ENCODE results near the gene CPNE1. TPM values are rescaled to one million over a fixed set of nuclear protein-coding genes. Genes with fewer than 3 reads are reported as not detected.

The CPNE1 gene
- total RNA-seq, 1 donor from 2014 or later = 81.2 TPM

DNA sequence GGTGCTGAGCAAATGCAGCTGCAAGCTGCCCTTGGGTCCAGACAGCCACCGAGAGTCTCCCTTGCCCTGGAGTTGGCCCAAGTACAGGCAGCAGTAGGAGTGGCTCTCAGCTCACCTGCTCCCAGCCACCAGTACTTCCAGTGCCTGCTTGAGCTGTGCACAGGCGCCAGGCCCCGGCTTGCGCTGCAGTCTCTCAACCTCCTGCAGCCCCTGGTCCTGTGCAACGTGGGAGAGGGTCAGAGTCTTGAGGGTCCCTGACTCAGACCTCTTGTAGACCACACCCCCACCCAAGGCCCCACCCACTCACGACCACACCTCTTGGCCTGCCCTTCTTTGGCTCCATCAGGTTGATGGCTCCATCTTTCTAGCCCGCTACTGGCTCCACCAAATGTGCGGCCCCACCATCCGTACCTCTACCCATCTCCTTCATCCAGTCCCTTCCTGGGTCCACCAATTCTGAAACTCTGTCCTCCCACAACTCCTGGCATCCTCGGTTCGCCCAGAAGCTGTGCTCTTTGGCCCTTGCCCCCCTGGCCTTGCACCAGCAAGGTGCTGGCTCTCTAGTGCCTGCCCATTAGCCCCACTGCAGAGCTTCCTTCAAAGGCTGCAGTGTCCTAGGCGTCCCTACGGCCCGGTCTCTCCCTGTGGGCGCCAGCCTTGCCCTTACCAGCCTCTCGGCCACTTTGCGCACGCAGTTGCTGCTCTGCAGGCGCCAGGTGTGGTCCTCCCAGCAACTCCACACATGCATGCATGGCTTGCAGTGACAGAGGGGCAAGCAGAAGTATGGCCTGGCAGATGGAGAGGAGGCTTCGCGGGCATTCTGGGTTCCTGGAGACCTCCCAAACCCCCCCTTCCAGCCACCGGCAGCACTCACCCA is 65.6 kb downstream of the CPNE1 start:
- no peak for DNase-seq

DNA sequence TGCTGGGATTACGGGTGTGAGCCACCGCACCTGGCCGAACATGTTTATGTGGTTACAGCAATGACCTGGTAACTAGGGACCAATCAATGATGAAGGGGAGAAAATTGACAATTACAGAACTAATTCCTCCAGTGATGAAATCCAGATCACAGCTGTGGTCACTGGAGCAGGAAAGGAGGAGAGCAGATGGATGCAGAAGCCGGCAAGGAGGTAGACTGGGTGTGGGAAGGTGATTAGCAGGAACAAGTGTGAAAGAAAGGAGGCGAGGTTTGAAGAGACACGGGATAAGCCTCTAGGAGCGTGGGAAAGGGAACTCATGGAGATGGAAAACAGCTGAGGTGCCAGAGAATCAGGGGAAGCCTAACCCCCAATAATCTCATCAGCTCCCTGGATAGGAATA is 66.2 kb downstream of the CPNE1 start:
- no peak for DNase-seq

DNA sequence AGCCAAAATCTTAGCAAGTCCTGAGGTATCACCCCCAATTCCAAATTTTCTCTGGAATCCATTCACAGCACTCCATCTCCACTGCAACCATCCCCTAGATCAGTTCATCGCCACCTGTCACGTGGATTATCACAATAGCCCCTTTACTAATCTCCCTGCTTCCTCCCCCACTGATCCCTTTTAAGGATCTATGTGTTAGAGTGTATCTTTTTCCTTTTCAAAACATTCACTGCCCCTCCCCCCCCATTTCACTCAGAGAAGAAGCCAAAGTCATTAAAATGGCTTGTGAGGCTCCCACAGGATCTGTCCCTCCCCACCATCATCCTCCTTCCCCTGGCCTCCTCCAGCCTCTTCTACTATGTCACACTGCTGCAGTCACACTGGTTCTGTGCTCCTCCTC is 67.5 kb downstream of the CPNE1 start:
- DNase-seq = no peak

DNA sequence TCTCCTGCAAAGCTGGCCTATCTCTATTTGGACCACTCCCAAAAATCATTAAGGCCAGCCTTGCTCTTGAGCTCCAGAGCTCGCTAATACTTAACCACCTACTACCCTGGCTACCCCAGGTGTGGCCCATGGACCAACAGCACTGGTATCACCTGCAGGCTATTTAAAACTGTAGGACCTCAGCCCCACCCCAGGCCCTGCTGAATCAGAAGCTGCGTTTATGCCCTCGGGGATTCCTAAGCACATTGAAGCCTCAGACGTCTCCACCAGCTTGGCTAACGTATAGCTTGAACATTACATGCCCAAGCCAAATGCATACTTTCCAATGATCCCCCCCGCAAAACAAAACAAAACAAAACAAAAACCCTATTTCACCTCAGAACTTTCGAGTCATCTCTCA is 68.8 kb downstream of the CPNE1 start:
- no peak for DNase-seq

DNA sequence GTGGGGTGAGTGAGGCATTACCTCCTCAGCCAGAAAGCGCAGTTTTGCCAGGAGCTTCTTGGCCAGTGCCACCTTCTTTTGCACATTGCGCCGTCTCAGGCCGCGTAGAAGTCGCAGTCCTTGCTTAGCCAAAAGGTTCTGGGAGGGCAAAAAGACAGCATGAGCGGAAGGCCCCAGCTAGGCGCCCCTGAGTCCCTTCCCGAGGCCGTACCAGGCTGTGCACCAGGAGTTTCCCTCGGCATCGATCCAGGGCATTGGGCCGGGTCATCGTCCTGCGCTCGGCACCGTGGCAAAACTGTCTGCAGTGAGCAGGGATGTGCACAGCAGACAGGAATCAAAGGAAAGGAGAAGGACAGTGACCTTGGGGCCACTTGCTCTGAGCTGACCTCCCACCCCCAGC is 69.2 kb downstream of the CPNE1 start:
- DNase-seq = no peak

DNA sequence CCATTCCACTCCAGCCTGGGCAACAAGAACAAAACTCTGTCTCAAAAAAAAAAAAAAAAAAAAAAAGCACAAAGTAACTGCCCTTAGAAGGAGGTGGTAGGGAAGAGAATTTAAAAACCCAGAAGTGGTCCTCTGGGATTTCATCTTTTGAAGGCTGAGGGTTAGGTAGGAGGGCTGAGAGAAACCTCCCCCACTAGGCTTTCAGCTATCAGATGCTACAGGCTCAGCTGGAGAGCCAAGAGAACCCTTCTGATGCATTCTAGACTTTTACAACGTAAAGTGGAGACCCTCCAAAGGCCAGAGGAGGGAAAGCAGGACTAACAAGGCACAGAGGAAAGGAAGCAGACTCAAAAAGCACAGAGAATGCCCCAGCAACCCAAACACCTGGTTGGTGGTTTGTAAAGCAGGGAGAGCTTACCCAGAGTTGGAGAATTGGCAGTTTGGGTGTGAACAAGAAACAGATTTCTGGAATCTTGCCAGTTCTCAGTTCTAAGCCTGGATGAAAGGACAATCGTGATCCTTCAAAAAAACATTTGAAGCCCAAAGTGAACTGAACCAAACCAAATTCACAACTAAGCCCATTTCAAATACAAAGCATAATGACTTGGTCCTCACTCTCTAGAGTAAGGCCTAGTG is 72.2 kb downstream of the CPNE1 start:
- no peak for DNase-seq

DNA sequence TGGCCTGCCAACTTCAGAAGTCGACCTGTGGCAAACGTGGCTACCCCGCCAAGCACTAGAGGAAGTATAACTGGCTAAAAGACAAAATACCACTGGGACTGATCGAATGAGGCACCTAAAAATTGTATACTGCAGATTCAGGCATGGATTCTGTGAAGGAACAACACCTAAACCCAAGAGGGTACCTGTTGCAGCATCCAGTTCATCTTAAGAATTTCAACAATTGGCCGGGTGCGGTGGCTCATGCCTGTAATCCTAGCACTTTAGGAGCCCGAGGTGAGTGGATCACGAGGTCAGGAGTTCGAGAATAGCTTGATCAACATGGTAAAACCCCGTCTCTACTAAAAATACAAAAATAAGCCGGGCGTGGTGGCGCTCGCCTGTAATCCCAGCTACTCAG is 76.3 kb downstream of the CPNE1 start:
- DNase-seq = no peak

DNA sequence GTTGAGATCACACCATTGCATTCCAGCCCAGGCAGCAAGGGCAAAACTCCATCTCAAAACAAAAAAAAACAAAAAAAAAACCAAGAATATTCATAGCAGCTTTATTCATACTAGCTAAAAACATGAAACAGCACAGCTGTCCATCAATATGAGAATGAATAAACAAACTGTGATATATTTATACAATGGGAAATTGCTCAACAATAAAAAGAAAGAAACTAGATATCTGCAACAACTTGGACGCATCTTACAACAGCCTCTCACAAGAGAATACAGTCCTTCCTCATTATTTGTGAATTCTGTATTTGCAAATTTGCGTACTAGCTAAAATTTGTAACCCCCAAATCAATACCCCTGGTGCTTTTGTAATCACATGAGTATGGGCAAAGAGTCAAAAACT is 77.3 kb downstream of the CPNE1 start:
- DNase-seq = no peak

DNA sequence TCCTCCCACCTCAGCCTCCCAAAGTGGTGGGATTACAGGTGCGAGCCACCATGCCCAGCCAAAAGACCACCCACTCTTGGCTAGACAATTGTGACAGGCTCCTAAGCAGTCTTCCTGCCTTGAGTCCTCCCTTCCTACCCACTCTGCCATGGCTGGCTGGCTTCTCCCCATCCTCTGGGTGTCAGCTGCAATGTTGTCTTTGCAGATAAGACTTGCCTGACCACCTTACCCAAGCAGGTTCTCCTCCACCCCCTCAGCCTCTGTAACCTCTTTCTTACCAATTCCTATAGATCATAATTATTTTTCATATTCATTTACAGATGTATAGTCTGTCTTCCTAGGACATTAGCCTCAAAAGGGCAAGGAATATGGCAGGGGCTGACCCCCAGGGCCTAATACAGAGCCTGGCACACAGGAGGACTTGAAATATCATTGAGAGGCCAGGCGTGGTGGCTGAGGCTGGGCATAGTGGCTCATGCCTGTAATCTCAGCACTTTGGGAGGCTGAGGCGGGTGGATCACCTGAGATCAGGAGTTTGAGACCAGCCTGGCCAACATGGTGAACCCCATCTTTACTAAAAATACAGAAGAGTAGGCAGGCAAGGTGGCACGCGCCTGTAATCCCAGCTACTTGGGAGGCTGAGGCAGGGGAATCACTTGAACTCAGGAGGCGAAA is 77.8 kb downstream of the CPNE1 start:
- DNase-seq = no peak

DNA sequence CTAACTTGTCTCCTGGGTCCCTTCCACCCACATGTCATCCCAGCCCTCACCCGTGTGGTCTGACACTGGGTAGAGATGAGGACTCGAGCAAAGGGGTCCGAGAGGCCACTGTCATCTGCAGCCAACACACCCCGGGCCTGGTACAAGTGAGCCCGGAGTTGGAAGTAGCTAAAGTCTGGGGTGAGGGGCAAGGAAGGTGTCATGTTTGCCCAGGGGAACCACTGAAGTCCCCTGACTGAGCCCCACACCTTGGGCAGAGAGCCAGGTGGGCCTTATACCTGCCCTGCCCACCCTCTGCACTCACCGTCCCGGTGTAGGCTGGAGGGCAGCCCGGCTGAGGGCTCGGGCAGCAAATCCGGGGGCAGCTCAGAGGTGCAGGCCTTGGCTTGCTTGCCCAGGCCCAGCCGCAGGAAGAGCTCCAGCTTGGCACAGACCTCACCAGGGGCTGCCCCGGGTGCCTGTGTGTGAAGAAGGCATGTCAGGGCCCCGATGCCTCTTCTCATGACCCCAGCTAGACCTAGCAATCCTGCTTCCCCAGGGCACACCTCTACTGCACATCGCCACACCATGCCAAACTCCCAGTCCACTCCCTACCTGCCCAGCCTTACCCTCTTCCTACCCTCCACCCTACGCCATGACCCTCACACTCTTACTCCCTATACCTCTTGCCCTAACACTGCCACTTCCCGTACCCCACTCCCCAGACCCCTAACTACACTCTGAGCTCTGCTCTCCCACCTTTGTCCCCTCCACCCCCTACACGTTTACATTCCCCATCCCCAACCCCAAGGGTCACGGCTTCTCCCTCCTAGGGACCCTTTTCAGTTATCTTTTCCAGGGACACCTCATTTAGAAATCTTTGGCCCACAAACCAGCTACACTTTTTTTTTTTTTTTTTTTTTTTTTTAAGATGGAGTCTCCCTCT is 80.8 kb downstream of the CPNE1 start:
- DNase-seq = no peak

DNA sequence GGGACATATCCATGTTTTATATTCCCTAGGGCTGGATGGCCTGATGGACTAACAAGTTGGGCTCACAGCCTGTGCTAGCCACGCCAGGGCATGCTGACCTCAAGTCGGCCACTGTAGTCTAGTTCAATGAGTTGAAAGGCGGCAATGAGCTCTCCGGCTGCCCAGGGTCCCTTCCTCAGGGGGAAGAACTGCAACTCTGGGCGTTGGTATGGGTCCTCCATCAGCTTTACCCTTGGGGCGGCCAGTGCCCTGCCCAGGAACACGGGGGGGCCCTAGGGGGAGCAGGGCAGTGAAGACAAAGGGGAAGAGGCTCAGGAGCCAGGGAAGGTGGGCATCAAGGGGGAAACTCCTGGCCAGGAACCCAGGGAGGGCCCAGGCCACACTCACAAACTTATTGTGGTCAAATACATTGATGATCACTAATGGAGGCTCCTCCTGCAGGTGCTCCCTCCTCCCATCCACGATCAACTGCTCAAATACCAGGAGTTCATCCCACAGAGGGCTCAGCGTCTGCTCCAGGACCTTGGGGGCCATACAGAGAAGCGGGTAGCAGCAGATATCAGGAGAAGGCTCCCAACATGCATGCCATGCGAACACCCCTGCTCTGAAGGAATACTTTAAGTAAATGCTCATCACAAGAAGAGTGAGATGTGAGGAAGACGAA is 81.8 kb downstream of the CPNE1 start:
- no peak for DNase-seq

DNA sequence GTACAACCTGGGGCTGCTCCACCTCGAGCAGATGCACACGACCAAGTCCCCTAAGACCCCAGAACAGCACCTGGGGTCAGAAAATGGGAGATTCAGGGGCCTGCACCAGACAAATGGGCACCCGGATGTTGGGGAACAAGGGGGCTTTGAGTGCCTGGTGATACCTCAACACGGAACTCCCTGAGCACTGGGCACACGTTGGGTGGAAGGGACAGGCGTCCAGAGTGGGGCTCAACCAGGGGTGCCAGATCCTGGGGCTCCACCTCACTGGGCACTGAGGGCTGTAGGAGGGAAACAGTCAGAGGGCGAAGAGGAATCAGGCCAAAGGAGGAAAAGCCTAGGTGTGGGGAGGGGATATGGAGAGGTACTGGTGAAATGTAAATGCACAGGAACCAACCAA is 82.6 kb downstream of the CPNE1 start:
- no peak for DNase-seq

DNA sequence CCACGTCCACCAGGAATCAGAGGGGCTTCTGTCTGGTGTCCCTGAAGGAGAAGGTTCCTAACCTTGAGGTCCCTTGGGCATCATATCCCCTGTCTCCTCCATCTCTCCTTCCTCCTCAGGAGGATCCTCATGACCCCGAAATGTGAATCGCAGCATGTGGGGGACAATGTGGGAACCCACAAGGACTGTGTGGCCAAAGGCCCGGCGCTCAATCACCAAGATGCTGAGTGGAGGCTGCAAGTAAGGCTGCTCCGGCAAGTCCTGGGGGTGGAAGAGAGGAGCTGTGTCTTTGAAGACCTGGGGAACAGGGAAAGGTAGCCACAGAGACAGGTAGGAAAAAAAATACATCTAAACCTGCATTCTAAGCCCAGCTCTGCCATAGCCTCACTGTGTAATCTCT is 85.5 kb downstream of the CPNE1 start:
- DNase-seq = no peak

DNA sequence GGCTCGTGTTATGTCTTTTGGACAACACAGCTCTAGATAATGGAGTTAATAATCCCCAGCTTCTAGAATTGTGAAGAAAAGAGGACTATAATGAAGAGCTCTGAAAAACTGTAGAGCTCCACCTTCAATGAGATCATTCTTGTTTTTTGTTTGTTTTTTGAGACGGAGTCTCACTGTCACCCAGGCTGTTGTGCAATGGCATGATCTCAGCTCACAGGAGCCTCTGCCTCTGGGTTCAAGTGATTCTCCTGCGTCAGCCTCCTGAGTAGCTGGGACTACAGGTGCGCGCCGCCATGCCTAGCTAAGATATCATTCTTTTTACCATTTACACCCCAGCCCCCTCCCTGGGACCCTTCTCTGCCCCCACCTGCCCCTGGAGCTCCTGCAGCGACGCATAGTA is 86.2 kb downstream of the CPNE1 start:
- no peak for DNase-seq

DNA sequence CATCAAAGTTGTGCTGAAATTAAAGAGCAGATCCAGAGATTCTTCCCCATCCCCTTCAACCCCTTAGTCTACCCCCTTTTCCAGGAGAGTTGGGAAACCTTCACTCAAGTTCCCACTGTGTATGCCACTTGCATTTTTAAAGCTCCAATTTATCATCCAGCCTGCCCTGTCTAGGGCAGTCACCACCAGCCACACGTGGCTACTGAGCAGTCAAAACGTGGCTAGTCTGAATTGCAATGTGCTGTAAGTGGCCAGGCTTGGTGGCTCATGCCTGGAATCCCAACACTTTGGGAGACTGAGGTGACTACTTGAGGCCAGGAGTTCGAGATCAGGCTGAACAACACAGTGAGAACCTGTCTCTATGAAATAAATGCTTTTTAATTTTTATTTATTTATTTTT is 87.9 kb downstream of the CPNE1 start:
- no peak for DNase-seq

Small RNA genes within 50 kb of the gene (small RNA-seq; reads per million reads assigned to genes)
- gene RNU6-759P (ENCODE audit: low replicate concordance) (not detected), gene RPL37P1 (ENCODE audit: low replicate concordance) (not detected)

Other genes with a start within 250 kb of the CPNE1 start
- 0.49 TPM for gene GDF5, start 226.7 kb downstream of the CPNE1 start, total RNA-seq
- 23.1 TPM for gene CEP250, start 209.3 kb downstream of the CPNE1 start, total RNA-seq
- gene C20orf173, start 135.2 kb downstream of the CPNE1 start, total RNA-seq = not detected
- 164 TPM for gene ERGIC3, start 122.8 kb downstream of the CPNE1 start, total RNA-seq
- not detected for gene SPAG4, start 49.1 kb downstream of the CPNE1 start, total RNA-seq
- gene RBM12, start within 50 bp of the CPNE1 start, total RNA-seq = 39.2 TPM
- 18.9 TPM for gene NFS1, start 34.5 kb upstream of the CPNE1 start, total RNA-seq
- 102 TPM for gene ROMO1, start 34.5 kb upstream of the CPNE1 start, total RNA-seq
- 429 TPM for gene RBM39, start 77.4 kb upstream of the CPNE1 start, total RNA-seq
- 25.4 TPM for gene PHF20, start 107.1 kb upstream of the CPNE1 start, total RNA-seq